Thyroid gland (tissue), 4 donors: ENCODE measurements around the gene SLC35D1.

Source experiments
- CTCF ChIP-seq, 6 experiments: fragments of 200-600 bp in 3 of 6; fragments of 450-650 bp in 3 of 6; sonication (generic) in 3 of 6; IDR thresholded peaks; one replicate each; pipeline ENCODE4 v1.5.1; 2016 to 2019; ENCODE audit warnings: antibody characterized with exemption in 6 of 6, mild to moderate bottlenecking in 2 of 6, inconsistent platforms in 1 of 6, moderate library complexity in 1 of 6
- POLR2A ChIP-seq, 2 donors: fragments of 450-650 bp; IDR thresholded peaks; one replicate each; pipeline ENCODE4 v1.6.1; 2017; ENCODE audit warnings: antibody characterized with exemption in 2 of 2, mild to moderate bottlenecking in 2 of 2, moderate library complexity in 1 of 2

DNA sequence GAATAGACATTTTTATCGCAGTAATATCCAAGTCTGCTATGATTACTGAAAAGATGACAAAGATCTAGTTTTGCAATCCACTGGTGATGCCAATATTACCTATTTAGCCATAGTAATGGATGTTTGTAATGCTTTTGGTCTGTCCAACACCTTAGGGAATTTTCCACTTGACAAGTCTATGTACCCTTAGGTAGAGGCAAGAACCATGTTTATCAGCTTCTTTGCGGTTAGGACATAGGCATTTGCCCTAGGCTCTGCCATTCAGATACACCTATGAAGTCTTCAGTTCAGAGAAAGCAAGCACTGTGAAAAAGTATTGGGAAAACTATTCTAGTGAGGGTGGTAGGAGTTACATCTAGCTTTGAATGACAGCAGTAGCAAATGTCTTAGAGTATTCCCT, 40.2 kb upstream of the SLC35D1 start:
- TF ChIP-seq POLR2A (IDR thresholded peaks at IDR 0.05), result no peak
- TF ChIP-seq CTCF (IDR thresholded peaks at IDR 0.05), result no peak
